Stimulated activated CD8-positive, alpha-beta memory T cell treated with anti-CD3 and anti-CD28 coated beads, Interleukin-15, amount 100 ng/mL, for 48 hours (primary cell): ENCODE measurements around the gene PSMB11.

Experiments used
- DNase-seq, 2 donors: peaks; one replicate each; pipeline ENCODE4 v3.0.0-alpha.2; 2020; ENCODE audit warnings: low read depth in 2 of 2

The PSMB11 gene

DNA sequence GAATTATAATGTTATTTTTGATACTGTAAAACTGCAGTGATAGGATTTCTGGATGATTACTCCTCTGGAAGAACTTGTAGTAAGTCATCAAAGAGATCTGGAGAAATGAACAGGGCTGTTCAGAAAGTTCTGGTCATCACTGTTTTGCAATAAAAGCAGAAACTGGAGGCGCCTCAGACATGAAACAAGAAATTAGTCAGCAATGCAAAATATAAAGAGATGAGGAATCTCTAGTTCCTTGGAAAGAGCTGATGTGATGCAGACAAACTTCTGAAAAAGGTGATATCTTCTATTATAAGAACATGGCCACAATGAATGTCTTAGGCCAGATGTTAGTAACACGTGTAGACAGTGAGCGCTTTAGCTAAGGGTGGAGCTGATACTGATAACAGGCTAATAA, 43.4 kb downstream of the PSMB11 start:
- no peak for DNase-seq

DNA sequence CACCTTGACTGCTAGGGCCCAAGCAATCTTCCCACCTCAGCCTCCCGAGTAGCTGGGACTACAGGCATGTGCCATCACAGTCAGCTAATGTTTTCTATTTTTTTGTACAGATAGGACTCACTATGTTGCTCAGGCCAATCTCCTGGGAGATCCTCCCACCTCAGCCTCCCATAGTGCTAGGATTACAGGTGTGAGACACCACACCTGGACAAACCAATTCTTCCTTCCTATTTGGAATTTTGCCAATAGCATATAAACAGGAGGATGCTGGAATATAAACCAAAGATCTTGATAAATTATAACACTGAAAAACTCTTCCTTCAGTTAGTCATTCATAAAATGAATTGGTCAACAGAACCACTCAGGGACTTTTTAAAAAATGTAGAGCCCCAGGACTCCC, 44.6 kb downstream of the PSMB11 start:
- no peak for DNase-seq

GRCh38 chr14:23089498-23090253, 47.7 kb downstream of the PSMB11 start:
- no peak for DNase-seq

- no peak for DNase-seq
Observed at GRCh38 chr14:23090254-23090636, 48.2 kb downstream of the PSMB11 start.

- no peak for DNase-seq
Observed at GRCh38 chr14:23091294-23092225, 49.5 kb downstream of the PSMB11 start.

DNA sequence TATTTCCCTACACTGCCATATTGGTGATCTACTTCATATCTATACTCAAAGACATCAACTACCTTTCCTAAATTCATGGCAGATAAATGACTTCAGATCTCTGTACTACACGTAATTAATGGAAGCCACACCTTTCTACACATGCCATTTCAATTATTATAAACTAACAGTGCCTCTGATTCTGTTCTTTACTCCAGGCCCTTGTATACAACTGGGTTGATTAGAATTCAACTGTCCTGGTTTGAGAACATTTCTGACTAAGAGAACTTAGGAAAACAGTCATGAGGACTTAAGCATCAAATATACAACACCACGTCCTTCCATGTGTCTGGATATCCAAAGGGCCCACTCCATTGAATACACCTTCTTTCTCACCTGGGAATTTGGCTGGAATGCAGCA, 51.1 kb downstream of the PSMB11 start:
- no peak for DNase-seq

- no peak for DNase-seq
Observed at GRCh38 chr14:23093526-23093925, 51.5 kb downstream of the PSMB11 start.
